Measurements from ENCODE around the gene STIM2. TPM values are rescaled to one million over a fixed set of nuclear protein-coding genes. Genes with fewer than 3 reads are reported as not detected.

STIM2 gene
- total RNA-seq, 3 donors from 2014 or later = 22.2 to 32.4 (median 23.5) TPM

DNA sequence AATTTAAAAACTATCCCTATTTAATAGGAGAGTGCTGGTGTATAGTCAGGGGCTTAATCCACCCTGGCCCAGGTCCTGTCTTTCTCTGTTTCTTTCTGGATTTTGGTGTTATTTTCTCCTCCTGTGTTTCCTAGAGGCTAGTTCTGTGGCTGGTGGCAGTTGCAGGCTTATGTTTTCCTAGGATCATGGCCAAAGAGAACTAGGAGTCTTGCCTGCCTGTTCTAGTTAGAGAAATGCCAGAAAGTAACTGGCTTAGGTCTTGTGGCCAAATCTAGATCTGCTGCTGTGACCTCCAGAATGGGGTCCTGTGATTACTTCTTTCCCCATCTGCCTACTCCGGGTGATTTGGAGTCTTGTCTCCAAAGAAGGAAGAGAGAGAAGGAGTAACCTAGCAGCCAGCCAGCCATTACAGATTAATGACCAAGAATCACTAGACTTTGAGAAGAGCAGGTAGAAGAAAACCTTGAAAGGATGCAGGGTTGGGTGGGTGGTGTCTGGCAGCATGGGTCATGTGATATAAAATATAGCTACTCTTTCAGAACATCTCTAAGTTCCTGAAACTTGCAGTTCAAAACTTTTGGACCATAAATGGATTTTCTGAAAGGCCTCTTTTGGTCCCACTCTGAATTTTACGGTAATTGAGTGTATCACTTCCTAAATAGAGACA is 117.9 kb downstream of the STIM2 start:
- TF ChIP-seq, protein P1, sequence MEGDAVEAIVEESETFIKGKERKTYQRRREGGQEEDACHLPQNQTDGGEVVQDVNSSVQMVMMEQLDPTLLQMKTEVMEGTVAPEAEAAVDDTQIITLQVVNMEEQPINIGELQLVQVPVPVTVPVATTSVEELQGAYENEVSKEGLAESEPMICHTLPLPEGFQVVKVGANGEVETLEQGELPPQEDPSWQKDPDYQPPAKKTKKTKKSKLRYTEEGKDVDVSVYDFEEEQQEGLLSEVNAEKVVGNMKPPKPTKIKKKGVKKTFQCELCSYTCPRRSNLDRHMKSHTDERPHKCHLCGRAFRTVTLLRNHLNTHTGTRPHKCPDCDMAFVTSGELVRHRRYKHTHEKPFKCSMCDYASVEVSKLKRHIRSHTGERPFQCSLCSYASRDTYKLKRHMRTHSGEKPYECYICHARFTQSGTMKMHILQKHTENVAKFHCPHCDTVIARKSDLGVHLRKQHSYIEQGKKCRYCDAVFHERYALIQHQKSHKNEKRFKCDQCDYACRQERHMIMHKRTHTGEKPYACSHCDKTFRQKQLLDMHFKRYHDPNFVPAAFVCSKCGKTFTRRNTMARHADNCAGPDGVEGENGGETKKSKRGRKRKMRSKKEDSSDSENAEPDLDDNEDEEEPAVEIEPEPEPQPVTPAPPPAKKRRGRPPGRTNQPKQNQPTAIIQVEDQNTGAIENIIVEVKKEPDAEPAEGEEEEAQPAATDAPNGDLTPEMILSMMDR (IDR thresholded peaks at IDR 0.05) = no peak
- intact Hi-C loops (cut with DNase I, micrococcal nuclease) = no loop called here
- no peaks in the 10 kb centered on the region for H3K36me3 ChIP-seq (ENCODE audit: low read depth)
- H3K9me3 ChIP-seq = no peaks in the 10 kb centered on the region
- no peaks in the 10 kb centered on the region for H3K4me1 ChIP-seq (ENCODE audit: low read depth)
- H3K4me3 ChIP-seq = no peak overlapping the region
- DNase-seq (no peak), ATAC-seq (no peak)

DNA sequence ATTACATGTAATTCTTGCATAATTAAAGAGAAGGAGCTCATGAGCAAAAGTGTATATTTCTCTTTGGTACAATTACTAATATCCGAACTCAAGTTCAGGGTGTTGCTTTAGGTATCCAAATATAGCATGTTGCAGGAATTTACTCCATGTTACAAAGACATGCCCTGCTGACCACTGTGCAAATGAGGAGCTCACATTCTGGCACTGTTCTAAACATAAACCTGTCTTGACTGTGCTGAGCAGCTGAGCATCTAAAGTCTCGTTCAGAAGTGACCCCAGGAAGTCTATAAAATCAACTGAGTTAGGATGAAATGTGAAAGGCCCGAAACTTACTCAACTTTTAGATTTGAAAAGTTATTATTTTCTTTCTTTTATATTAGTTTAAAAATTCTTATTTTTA is 124.3 kb downstream of the STIM2 start:
- TF ChIP-seq, protein P1 (IDR thresholded peaks at IDR 0.05) = no peak
- H3K4me1 ChIP-seq (ENCODE audit: low read depth) = no peaks in the 10 kb centered on the region
- H3K9me3 ChIP-seq = no peaks in the 10 kb centered on the region
- ATAC-seq (no peak), DNase-seq (no peak)
- intact Hi-C loops (cut with DNase I, micrococcal nuclease) = no loop called here
- no peaks in the 10 kb centered on the region for H3K36me3 ChIP-seq (ENCODE audit: low read depth)
- H3K4me3 ChIP-seq = no peak overlapping the region

DNA sequence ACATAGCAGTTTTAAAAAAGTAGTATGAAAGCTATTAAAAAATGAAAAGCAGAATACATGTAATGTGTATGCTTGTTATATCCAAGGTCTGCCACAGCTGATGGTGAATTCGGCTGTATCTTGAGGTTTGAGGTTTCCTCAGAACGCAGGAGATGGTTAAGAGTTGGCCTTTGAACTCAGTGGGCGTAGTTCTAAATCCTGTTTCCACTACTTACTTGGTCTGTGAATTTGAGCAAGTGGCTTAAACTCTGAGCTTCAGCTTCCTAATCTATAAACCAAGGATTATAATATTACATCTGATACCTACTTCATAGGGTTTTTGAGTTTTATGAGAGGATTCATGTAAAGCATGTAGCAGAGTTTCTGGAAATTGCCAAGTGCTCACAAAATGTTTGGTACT is 125.2 kb downstream of the STIM2 start:
- intact Hi-C loops (cut with DNase I, micrococcal nuclease) = no loop called here
- ATAC-seq (no peak), DNase-seq (no peak)
- Histone ChIP-seq H3K4me1 (ENCODE audit: low read depth) (no peaks in the 10 kb centered on the region), H3K4me3 (no peak overlapping the region), H3K9me3 (no peaks in the 10 kb centered on the region), H3K36me3 (ENCODE audit: low read depth) (no peaks in the 10 kb centered on the region)
- TF ChIP-seq, protein P1 (IDR thresholded peaks at IDR 0.05) = no peak

DNA sequence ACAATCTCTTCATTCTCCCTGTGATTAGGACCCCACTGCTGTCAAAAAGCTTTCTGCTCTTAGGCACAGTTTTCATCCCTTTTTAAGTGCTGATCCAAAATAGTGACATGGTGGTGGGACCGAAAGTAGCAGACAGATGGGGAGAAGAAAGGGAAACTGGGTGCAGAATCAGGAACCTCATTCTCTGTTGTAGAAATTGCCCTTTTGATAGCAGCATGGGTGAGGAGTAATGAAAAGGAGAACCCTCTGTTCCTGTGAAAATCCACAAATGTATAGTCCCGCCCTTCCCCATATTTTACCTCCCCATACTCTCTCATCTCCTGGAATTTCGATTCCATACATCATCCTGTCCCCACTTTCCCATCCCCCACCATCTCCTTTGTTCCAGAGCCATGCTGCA is 126.5 kb downstream of the STIM2 start:
- no peak for DNase-seq
- no peaks in the 10 kb centered on the region for H3K4me1 ChIP-seq (ENCODE audit: low read depth)
- TF ChIP-seq, protein P1 (IDR thresholded peaks at IDR 0.05) = no peak
- intact Hi-C loops (cut with DNase I, micrococcal nuclease) = no loop called here
- H3K4me3 ChIP-seq = no peak overlapping the region
- no peaks in the 10 kb centered on the region for H3K9me3 ChIP-seq
- H3K36me3 ChIP-seq (ENCODE audit: low read depth) = no peaks in the 10 kb centered on the region
- no peak for ATAC-seq

DNA sequence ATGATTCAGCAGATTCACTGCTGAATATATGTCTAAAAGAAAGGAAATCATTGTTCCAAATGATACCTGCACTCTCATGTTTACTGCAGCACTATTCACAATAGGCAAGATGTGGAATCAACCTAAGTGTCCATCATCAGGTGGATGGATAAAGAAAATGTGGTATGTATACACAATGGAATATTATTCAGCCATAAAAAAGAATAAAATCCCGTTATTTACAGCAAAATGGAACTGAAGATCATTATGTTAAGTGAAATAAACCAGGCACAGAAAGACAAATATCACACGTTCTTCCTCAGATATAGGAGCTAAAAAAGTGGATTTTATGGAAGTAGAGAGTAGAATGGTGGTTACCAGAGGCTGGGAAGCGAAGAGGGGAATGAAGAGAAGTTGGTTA is 130.4 kb downstream of the STIM2 start:
- H3K36me3 ChIP-seq (ENCODE audit: low read depth) = no peaks in the 10 kb centered on the region
- DNase-seq (no peak), ATAC-seq (no peak)
- TF ChIP-seq, protein P1 (IDR thresholded peaks at IDR 0.05) = no peak
- intact Hi-C loops (cut with DNase I, micrococcal nuclease) = no loop called here
- H3K4me1 ChIP-seq (ENCODE audit: low read depth) = peaks cover 5% of the 10 kb centered on the region
- no peak overlapping the region for H3K4me3 ChIP-seq
- no peaks in the 10 kb centered on the region for H3K9me3 ChIP-seq

Measured in mucosa of descending colon (tissue), 3 donors.